SK-N-SH (cell line): ENCODE measurements around the gene CLEC16A. TPM values are rescaled to one million over a fixed set of nuclear protein-coding genes. Genes with fewer than 3 reads are reported as not detected.

Experiments used
- CTCF ChIA-PET: fragments of 300-600, 350-600 bp; formaldehyde crosslinking; extraction: SDS; loops from one replicate; lab custom pipeline; 2021; lab: Yijun Ruan, JAX
- POLR2A ChIA-PET: fragments of 350-600 bp; sonication (Branson Sonifier 250); formaldehyde crosslinking; extraction: SDS; loops from one replicate; lab custom pipeline; 2020; ENCODE audit warnings: antibody characterized with exemption, inconsistent platforms; lab: Yijun Ruan, JAX
- DNase-seq: peaks from one replicate; pipeline ENCODE4 v3.0.0; 2012
- H2AFZ ChIP-seq: fragments of 200-600 bp; sonication (generic); 2 replicates; pipeline ENCODE4 v1.8.1; 2016; ENCODE audit warnings: antibody characterized with exemption, mild to moderate bottlenecking, low read depth
- H3F3A ChIP-seq: fragments of 200-600 bp; sonication (generic); replicated peaks from 2 replicates; pipeline ENCODE3; 2016; ENCODE audit warnings: antibody characterized with exemption, mild to moderate bottlenecking; ENCODE audit not compliant: insufficient read depth
- H3K27ac ChIP-seq, 2 experiments: fragments of 200-500 bp in 1 of 2; fragments of 200-600 bp in 1 of 2; sonication (Bioruptor generic) in 1 of 2; sonication (generic), shearing (Covaris generic) in 1 of 2; 2 replicates each; pipeline versions ENCODE4 v1.5.1 to v1.6.1; 2014 to 2016; ENCODE audit warnings: low read depth in 2 of 2, inconsistent platforms in 1 of 2, low read length in 1 of 2, mild to moderate bottlenecking in 1 of 2, mixed read lengths in 1 of 2
- H3K27me3 ChIP-seq: fragments of 200-600 bp; sonication (generic), shearing (Covaris generic); 2 replicates; pipeline ENCODE4 v1.6.1; 2016; ENCODE audit warnings: mixed run types; ENCODE audit not compliant: insufficient read depth
- H3K36me3 ChIP-seq, 2 experiments: fragments of 200-500 bp in 1 of 2; fragments of 200-600 bp in 1 of 2; sonication (Bioruptor generic) in 1 of 2; sonication (generic) in 1 of 2; replicated peaks in 1 of 2; 2 replicates each; pipeline versions ENCODE3 to v1.5.1; 2014 to 2016; ENCODE audit warnings: low read length in 1 of 2, mild to moderate bottlenecking in 1 of 2; ENCODE audit not compliant: insufficient read depth in 2 of 2, control insufficient read depth in 1 of 2
- H3K4me1 ChIP-seq, 2 experiments: fragments of 200-500 bp in 1 of 2; fragments of 200-600 bp in 1 of 2; sonication (Bioruptor generic) in 1 of 2; sonication (generic), shearing (Covaris generic) in 1 of 2; 2 replicates each; pipeline versions ENCODE4 v1.5.1 to v1.6.1; 2014 to 2016; ENCODE audit warnings: low read depth in 1 of 2, low read length in 1 of 2, mixed run types in 1 of 2; ENCODE audit not compliant: insufficient read depth in 2 of 2, control insufficient read depth in 1 of 2
- H3K4me2 ChIP-seq: fragments of 200-600 bp; sonication (generic), shearing (Covaris generic); 2 replicates; pipeline ENCODE4 v1.6.1; 2017; ENCODE audit warnings: mixed run types
- H3K4me3 ChIP-seq, 2 experiments: fragments of 200-500 bp in 1 of 2; fragments of 200-600 bp in 1 of 2; sonication (Bioruptor generic) in 1 of 2; sonication (generic), shearing (Covaris generic) in 1 of 2; 2 replicates each; pipeline versions ENCODE4 v1.5.1 to v1.8.1; 2014 to 2016; ENCODE audit warnings: low read depth in 2 of 2, inconsistent platforms in 1 of 2, low read length in 1 of 2, mild to moderate bottlenecking in 1 of 2, mixed read lengths in 1 of 2, moderate library complexity in 1 of 2
- H3K79me2 ChIP-seq: fragments of 200-600 bp; sonication (generic); 2 replicates; pipeline ENCODE4 v1.8.1; 2017; ENCODE audit warnings: mild to moderate bottlenecking; ENCODE audit not compliant: insufficient read depth
- H3K9ac ChIP-seq: fragments of 200-600 bp; sonication (generic); 2 replicates; pipeline ENCODE4 v1.6.1; 2017; ENCODE audit warnings: mixed run types
- H3K9me2 ChIP-seq: fragments of 200-600 bp; sonication (generic); 2 replicates; pipeline ENCODE4 v1.6.1; 2017; ENCODE audit warnings: mixed run types
- H3K9me3 ChIP-seq: fragments of 200-600 bp; sonication (generic); 2 replicates; pipeline ENCODE4 v1.6.1; 2017; ENCODE audit warnings: mixed run types, mild to moderate bottlenecking, moderate library complexity
- H4K20me1 ChIP-seq: fragments of 200-600 bp; sonication (generic); 2 replicates; pipeline ENCODE4 v1.6.1; 2017; ENCODE audit warnings: mild to moderate bottlenecking, mixed run types; ENCODE audit not compliant: insufficient read depth
- CHD2 ChIP-seq: fragments of 150-350 bp; IDR thresholded peaks from 2 replicates; pipeline ENCODE4 v1.6.1; 2018; ENCODE audit warnings: low read length; ENCODE audit not compliant: partially characterized antibody
- CTCF ChIP-seq: fragments of 200-600 bp; sonication (generic); IDR thresholded peaks from 2 replicates; pipeline ENCODE4 v1.6.1; 2017; ENCODE audit warnings: antibody characterized with exemption, mild to moderate bottlenecking, moderate library complexity
- EP300 ChIP-seq, 2 experiments: IDR thresholded peaks; 2 replicates each; pipeline versions ENCODE4 v1.4.0 to v1.6.1; 2012; ENCODE audit warnings: borderline replicate concordance in 1 of 2, low read depth in 1 of 2, low read length in 1 of 2
- FOXM1 ChIP-seq: IDR thresholded peaks from 2 replicates; pipeline ENCODE4 v1.4.0; 2012; ENCODE audit warnings: low read depth, mild to moderate bottlenecking
- GABPA ChIP-seq: IDR thresholded peaks from 2 replicates; pipeline ENCODE4 v1.4.0; 2012; ENCODE audit warnings: low read depth, mild to moderate bottlenecking
- GATA2 ChIP-seq: sonication (generic); formaldehyde crosslinking; IDR thresholded peaks from 2 replicates; pipeline ENCODE4 v1.5.0; 2020; ENCODE audit warnings: mild to moderate bottlenecking, missing genetic modification reagents
- JUND ChIP-seq: IDR thresholded peaks from 2 replicates; pipeline ENCODE4 v1.4.0; 2012
- MAX ChIP-seq: IDR thresholded peaks from 2 replicates; pipeline ENCODE4 v1.4.0; 2012; ENCODE audit warnings: low read depth
- POLR2AphosphoS5 ChIP-seq: IDR thresholded peaks from 2 replicates; pipeline ENCODE4 v1.6.1; 2012; ENCODE audit warnings: low read depth, low read length
- REST ChIP-seq: IDR thresholded peaks from 2 replicates; pipeline ENCODE4 v1.6.1; 2012; ENCODE audit warnings: mild to moderate bottlenecking, low read depth, low read length, moderate library complexity
- SIN3A ChIP-seq: IDR thresholded peaks from 2 replicates; pipeline ENCODE4 v1.6.1; 2012; ENCODE audit warnings: low read depth, mild to moderate bottlenecking, low read length, moderate library complexity, borderline replicate concordance
- TCF12 ChIP-seq: IDR thresholded peaks from 2 replicates; pipeline ENCODE4 v1.4.0; 2012
- USF1 ChIP-seq: IDR thresholded peaks from 2 replicates; pipeline ENCODE4 v1.4.0; 2012; ENCODE audit warnings: low read depth, borderline replicate concordance
- USF2 ChIP-seq: fragments of 150-350 bp; IDR thresholded peaks from 2 replicates; pipeline ENCODE4 v1.6.1; 2017; ENCODE audit warnings: antibody characterized with exemption, low read length, low read depth, borderline replicate concordance
- YY1 ChIP-seq: IDR thresholded peaks from 2 replicates; pipeline ENCODE4 v1.4.0; 2012; ENCODE audit warnings: low read depth, mild to moderate bottlenecking
- WGBS: methylation state at CpG from one replicate; pipeline ENCODE4 v1.1.6; 2017; ENCODE audit warnings: low lambda C conversion rate; 5-methylcytosine and 5-hydroxymethylcytosine counted together
- polyA plus RNA-seq, 3 experiments: library from polyadenylated mRNA; depleted of rRNA; stranded (reverse); fragments of >200 nt; gene quantifications; 2 replicates each; pipeline ENCODE4 v1.2.3, GENCODE V29; 2012

Gene CLEC16A
- polyA plus RNA-seq, 1 of the 3 experiments (the other 2 are of a cell fraction) = 13.7 TPM

- H3K79me2 ChIP-seq = no peaks in the 10 kb centered on the region
- H3K9me2 ChIP-seq = no peaks in the 10 kb centered on the region
- H3K9ac ChIP-seq = no peak overlapping the region
- no peak overlapping the region for H2AFZ ChIP-seq
- no peak overlapping the region for H3K27ac ChIP-seq
- no peaks in the 10 kb centered on the region for H3K27me3 ChIP-seq
- no peak overlapping the region for H3K4me3 ChIP-seq
- TF ChIP-seq CHD2 = no peak
- no peak for TF ChIP-seq CTCF
- no peak for TF ChIP-seq JUND
- no peak for TF ChIP-seq SIN3A
- TF ChIP-seq USF1 = no peak
- TF ChIP-seq GABPA = no peak
- TF ChIP-seq GATA2 (CRISPR knock-in tag) = no peak
- TF ChIP-seq YY1 = no peak
- TF ChIP-seq, all 33 proteins: peak for 0
- CTCF ChIA-PET = interaction anchor here (1.3 to 1.5 kb wide), 3 partner anchors 106 to 180 kb away, joined by 5 to 7 read pairs (median 5); partner anchors contain the start of gene SOCS1
- Histone ChIP-seq H3F3A (peaks cover 21% of the 10 kb centered on the region), H4K20me1 (no peaks in the 10 kb centered on the region; the same call in 1 of the 2 replicates), H3K4me2 (no peak overlapping the region), H3K4me1 (peaks cover 27 to 54% of the 10 kb centered on the region in 2 experiments), H3K9me3 (no peaks in the 10 kb centered on the region), H3K36me3 (peaks cover 0 to 5% of the 10 kb centered on the region in 2 experiments)
- no peak for DNase-seq
- POLR2A ChIA-PET = no interaction called here
- WGBS = 89% methylated on average over 13 of the region's 13 CpGs
Observed at GRCh38 chr16:11076259-11077018, 132.1 kb downstream of the CLEC16A start.

GRCh38 chr16:11078812-11079459, 134.6 kb downstream of the CLEC16A start:
- CTCF ChIA-PET = interaction anchor here (0.6 to 1.6 kb wide), 4 partner anchors 9 to 176 kb away, joined by 3 to 6 read pairs (median 3); no protein-coding TSS in a partner anchor
- H3K4me3 ChIP-seq = no peak overlapping the region
- peaks cover 21% of the 10 kb centered on the region for H3F3A ChIP-seq
- POLR2A ChIA-PET = no interaction called here
- no peaks in the 10 kb centered on the region for H3K9me2 ChIP-seq
- no peaks in the 10 kb centered on the region for H3K79me2 ChIP-seq
- H3K4me1 ChIP-seq = peaks cover 32 to 51% of the 10 kb centered on the region in 2 experiments
- H3K4me2 ChIP-seq = peak overlapping the region; percentile 63; the same call in 1 of the 2 replicates
- H3K27me3 ChIP-seq = no peaks in the 10 kb centered on the region
- H4K20me1 ChIP-seq = no peaks in the 10 kb centered on the region; the same call in 1 of the 2 replicates
- H3K9ac ChIP-seq = peak overlapping the region; percentile 25; the same call in 1 of the 2 replicates
- no peak overlapping the region for H2AFZ ChIP-seq
- peak; percentile 50 for DNase-seq
- WGBS = 96% methylated on average over 5 of the region's 5 CpGs
- no peaks in the 10 kb centered on the region for H3K36me3 ChIP-seq
- peak overlapping the region; percentile 91 to 95 for H3K27ac ChIP-seq
- no peaks in the 10 kb centered on the region for H3K9me3 ChIP-seq
- TF ChIP-seq POLR2AphosphoS5 (peak; percentile 95), REST (0 out of 2 replicates have a peak, but pooled peaks have one; percentile 50), TCF12 (peak; percentile 100), MAX (0 out of 2 replicates have a peak, but pooled peaks have one; percentile 31), USF2 (no peak), CHD2 (peak; percentile 66), SIN3A (no peak), EP300 (IDR thresholded peaks at IDR 0.05; ENCODE audit: borderline replicate concordance in 1 of 2, low read depth in 1 of 2, low read length in 1 of 2) (peak; percentile 82 to 88), FOXM1 (no peak), GABPA (no peak), JUND (peak; percentile 79)
